Ishikawa (cell line): ENCODE results near the gene DHDDS.

Source experiments
- CEBPB ChIP-seq: IDR thresholded peaks from 2 replicates; pipeline ENCODE4 v1.6.1; 2012
- CREB1 ChIP-seq: IDR thresholded peaks from 2 replicates; pipeline ENCODE4 v1.6.1; 2012; ENCODE audit warnings: low read depth
- EGR1 ChIP-seq: IDR thresholded peaks from 2 replicates; pipeline ENCODE4 v1.6.1; 2012
- EP300 ChIP-seq: IDR thresholded peaks from 2 replicates; pipeline ENCODE4 v1.6.1; 2012; ENCODE audit warnings: borderline replicate concordance
- FOXM1 ChIP-seq: IDR thresholded peaks from 2 replicates; pipeline ENCODE4 v1.6.1; 2012; ENCODE audit warnings: low read depth, borderline replicate concordance
- MAX ChIP-seq: IDR thresholded peaks from 2 replicates; pipeline ENCODE4 v1.6.1; 2012
- NFIC ChIP-seq: IDR thresholded peaks from 2 replicates; pipeline ENCODE4 v1.6.1; 2012
- RAD21 ChIP-seq: IDR thresholded peaks from 2 replicates; pipeline ENCODE4 v1.6.1; 2012; ENCODE audit warnings: low read depth
- REST ChIP-seq: IDR thresholded peaks from 2 replicates; pipeline ENCODE4 v1.6.1; 2012; ENCODE audit warnings: low read depth, mild to moderate bottlenecking
- TAF1 ChIP-seq: IDR thresholded peaks from 2 replicates; pipeline ENCODE4 v1.6.1; 2012; ENCODE audit warnings: low read depth, mild to moderate bottlenecking
- TCF12 ChIP-seq: IDR thresholded peaks from 2 replicates; pipeline ENCODE4 v1.6.1; 2012; ENCODE audit warnings: low read depth
- TEAD4 ChIP-seq: IDR thresholded peaks from 2 replicates; pipeline ENCODE4 v1.6.1; 2012
- USF1 ChIP-seq: IDR thresholded peaks from 2 replicates; pipeline ENCODE4 v1.6.1; 2012
- YY1 ChIP-seq: IDR thresholded peaks from 2 replicates; pipeline ENCODE4 v1.6.1; 2012; ENCODE audit warnings: low read depth
- ZBTB7A ChIP-seq: IDR thresholded peaks from 2 replicates; pipeline ENCODE4 v1.6.1; 2012; ENCODE audit warnings: low read depth

The DHDDS gene

GRCh38 chr1:26493267-26493666 is 61.1 kb downstream of the DHDDS start:
- TF ChIP-seq CREB1 = no peak
- no peak for TF ChIP-seq TEAD4
- no peak for TF ChIP-seq YY1
- no peak for TF ChIP-seq CEBPB
- TF ChIP-seq USF1 = no peak
- no peak for TF ChIP-seq RAD21
- TF ChIP-seq TAF1 = no peak
- TF ChIP-seq REST = no peak
- no peak for TF ChIP-seq EGR1
- TF ChIP-seq FOXM1 = no peak
- TF ChIP-seq TCF12 = no peak
- TF ChIP-seq ZBTB7A = no peak
- no peak for TF ChIP-seq EP300
- no peak for TF ChIP-seq NFIC
- TF ChIP-seq MAX = no peak

- TF ChIP-seq CEBPB (no peak), RAD21 (no peak), NFIC (no peak), TAF1 (no peak), CREB1 (no peak), REST (no peak)
These were observed 61.8 kb downstream of the DHDDS start for GRCh38 chr1:26493938-26494337.

- TF ChIP-seq REST = no peak
- no peak for TF ChIP-seq YY1
- TF ChIP-seq FOXM1 = no peak
- TF ChIP-seq NFIC = no peak
- TF ChIP-seq EP300 = no peak
- TF ChIP-seq MAX = no peak
- no peak for TF ChIP-seq RAD21
- TF ChIP-seq ZBTB7A = no peak
- no peak for TF ChIP-seq USF1
- TF ChIP-seq TAF1 = no peak
- no peak for TF ChIP-seq TEAD4
- TF ChIP-seq CREB1 = no peak
- TF ChIP-seq TCF12 = no peak
- no peak for TF ChIP-seq EGR1
- TF ChIP-seq CEBPB = no peak
These were observed 64.7 kb downstream of the DHDDS start for GRCh38 chr1:26496861-26497260.

- TF ChIP-seq EGR1 = no peak
- TF ChIP-seq MAX = no peak
- TF ChIP-seq TEAD4 = no peak
- no peak for TF ChIP-seq CEBPB
- TF ChIP-seq USF1 = no peak
- no peak for TF ChIP-seq YY1
- no peak for TF ChIP-seq RAD21
- no peak for TF ChIP-seq CREB1
- TF ChIP-seq TAF1 = no peak
- TF ChIP-seq ZBTB7A = no peak
- TF ChIP-seq TCF12 = no peak
- no peak for TF ChIP-seq EP300
- no peak for TF ChIP-seq NFIC
- TF ChIP-seq FOXM1 = no peak
- TF ChIP-seq REST = no peak
These were observed 66.8 kb downstream of the DHDDS start for GRCh38 chr1:26498894-26499293.
